ENCODE results near the gene C3orf22.
"Not testable (repeated sequence)": the region's sequence is repeated elsewhere in the genome, so short reads cannot be mapped to it uniquely, and the experiment has no call there.

The C3orf22 gene, protein sequence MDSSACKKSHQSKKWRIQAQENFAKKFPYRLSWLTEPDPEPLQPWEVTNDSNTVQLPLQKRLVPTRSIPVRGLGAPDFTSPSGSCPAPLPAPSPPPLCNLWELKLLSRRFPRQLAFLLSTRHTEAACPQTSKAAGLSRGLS

DNA sequence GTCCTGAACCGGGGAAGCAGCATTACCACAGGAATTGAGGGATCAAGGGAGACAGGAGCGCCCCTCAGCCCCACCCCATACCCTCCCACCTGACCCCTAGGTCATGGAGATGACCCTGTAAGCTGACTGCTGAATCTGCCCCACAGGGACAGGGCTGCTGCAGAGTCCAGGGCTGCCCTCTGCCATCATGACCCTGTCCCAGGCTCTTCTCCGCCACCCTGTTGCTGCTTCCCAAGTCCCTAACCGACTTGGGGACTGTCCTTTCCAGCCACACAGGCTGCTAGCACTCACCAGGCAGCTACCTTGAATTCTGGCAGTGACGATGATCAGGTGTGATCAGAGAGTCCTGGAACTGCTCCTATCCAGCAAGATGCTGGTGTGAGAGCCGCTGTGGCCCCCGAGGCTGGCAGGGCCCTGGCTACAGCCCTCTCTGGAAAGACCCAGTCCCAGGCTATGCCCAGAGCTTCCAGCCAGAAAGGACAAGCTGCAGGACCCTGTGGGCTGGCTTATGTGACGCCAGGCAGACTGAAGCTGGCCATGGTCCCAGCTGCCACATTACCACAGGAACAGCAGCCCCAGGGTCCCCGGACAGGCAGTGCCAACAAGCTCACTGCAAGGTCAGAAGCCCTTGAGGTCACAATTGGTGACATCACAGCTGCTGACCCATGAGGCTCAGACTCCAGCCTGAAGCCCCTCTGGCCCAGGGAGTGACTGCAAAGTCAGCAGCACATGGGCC lies at the start of gene C3orf22:
C3orf22 (minus strand) TSS at position 597 of the 736 bp plus-strand sequence. CDS start 5,542 bp downstream, outside the sequence.
- DNase-seq (ENCODE audit: low read depth), result no peak
- no peak within 1 kb of the TSS for H3K4me3 ChIP-seq (ENCODE audit: low read depth, low read length)

DNA sequence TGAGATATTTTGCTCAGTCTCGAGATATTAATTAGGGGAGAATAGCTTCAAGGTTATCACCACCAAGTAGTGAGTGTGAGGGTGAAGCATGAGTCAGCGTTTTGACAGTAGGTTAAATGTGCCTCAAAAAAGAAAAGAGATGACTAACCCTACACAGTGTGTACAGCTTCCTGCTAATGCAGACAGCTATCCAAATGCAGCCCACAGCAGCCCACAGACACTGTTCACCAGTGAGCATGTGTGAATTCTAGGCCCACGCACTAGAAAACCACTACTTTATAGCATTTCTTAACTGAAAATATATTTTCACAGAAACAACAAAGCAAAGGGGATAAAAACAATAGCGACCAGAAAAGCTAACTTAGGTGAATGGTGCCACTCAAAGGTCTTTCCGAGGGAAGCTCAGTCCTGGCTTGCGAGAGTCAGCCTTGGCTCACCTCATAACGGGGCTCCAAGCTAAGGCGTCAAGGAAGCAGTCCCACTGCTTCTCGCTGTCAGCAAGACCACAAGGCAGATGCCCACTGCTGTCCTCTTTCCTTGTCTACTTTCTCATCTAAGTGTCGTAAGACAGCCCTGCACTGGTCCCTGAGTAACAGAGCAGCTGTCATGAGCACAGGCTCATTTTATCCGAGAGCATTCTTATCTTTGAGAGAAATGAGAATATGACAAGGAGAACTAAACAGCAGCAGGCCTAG lies 48.6 kb upstream of the C3orf22 start:
- DNase-seq (ENCODE audit: low read depth), result peak; percentile 31
- no peak overlapping the region for H3K4me3 ChIP-seq (ENCODE audit: low read depth, low read length)

DNA sequence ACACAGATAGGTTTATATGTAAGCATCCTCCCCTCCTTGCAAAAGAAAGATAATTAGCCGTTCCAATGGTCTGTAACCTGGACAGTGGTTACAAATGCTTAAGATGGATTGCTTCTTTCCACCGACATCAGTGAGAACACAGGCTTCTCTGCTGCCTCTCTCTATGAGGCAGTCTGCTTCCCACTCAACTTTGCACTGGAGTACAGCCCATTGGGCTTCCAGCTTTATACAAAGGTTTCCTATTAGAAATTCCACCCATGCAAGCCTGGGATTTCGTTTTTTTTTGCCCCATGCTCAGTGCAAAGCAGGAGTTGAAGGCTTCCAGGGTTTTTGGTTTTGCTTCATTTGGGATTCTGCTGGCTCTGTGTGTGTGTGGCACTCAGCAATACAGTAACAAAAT lies 47.3 kb upstream of the C3orf22 start:
- DNase-seq (ENCODE audit: low read depth), result no peak
- H3K4me3 ChIP-seq (ENCODE audit: low read depth, low read length), result no peak overlapping the region

DNA sequence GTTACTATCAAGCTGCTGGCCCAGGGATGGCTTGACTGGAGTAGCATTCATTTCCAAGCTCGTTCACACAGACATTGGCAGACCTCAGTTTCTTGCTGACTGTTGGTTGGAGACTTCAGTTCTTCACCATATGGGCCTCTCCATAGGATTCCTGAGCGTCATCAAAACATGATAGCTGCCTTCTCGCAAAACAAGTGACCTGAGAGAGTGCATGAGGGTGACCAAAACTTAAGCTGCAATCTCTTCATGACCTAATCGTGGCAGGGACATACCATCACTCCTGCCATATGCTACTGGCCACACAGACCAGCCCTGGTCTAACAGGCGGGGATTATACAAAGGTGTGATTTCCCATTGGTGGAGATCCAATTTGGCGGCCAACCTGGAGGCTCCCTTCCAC lies 46.0 kb upstream of the C3orf22 start:
- no peak overlapping the region for H3K4me3 ChIP-seq (ENCODE audit: low read depth, low read length)
- DNase-seq (ENCODE audit: low read depth), result no peak

DNA sequence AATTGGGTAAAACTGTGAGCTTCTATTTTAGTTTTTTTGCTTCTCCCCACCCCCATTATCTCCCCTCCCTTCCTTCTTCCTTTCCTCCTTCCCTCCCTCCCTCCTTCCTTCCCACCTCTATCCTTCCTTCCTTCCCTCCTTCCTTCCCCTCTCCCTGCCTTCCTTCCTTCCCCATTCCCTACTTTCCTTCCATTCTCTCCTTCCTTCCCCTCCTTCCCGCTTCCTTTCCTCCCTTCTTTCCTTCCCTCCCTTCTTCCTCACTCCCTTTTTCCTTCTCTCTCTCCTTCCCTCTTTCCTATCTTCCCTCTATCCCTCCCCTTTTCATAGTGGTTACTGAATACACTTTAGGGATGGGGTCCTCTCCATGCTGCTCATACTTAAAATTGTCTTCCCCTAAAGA lies 40.4 kb upstream of the C3orf22 start:
- H3K4me3 ChIP-seq (ENCODE audit: low read depth, low read length), result no peak overlapping the region

DNA sequence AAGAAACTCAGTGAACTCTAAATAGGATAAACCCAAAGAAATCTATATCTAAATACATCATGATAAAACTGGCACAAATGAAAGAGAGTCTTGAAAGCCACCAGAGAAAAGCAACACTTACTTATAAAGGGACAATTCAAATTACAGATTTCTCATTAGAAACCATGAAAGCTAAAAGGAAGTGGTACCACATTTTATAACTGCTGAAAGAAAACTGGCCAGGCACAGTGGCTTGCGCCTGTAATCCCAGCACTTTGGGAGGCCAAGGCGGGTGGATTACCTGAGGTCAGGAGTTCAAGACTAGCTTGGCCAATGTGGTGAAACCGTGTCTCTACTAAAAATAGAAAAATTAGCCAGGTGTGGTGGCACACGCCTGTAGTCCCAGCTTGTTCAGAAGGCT lies 36.7 kb upstream of the C3orf22 start:
- not testable (repeated sequence) for DNase-seq (ENCODE audit: low read depth); H3K4me3 ChIP-seq (ENCODE audit: low read depth, low read length)

More for the DNA sequence above, 40.4 kb upstream of the C3orf22 start:
- DNase-seq (ENCODE audit: low read depth), result no peak

DNA sequence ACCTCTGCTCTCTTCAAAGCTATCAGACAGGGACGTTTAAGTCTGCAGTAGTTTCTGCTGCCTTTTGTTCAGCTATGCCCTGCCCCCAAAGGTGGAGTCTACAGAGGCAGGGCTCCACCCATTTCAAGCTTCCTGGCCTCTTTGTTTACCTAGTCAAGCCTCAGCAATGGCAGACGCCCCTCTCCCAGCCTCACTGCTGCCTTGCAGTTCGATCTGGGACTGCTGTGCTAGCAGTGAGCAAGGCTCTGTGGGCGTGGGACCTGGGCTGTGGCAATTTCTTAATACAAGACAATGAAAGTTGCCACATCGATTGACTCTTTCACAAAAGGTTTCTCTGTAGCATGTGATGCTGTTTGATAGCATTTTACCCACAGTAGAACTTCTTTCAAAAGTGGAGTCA lies 32.8 kb upstream of the C3orf22 start:
- not testable (repeated sequence) for H3K4me3 ChIP-seq (ENCODE audit: low read depth, low read length); DNase-seq (ENCODE audit: low read depth)

DNA sequence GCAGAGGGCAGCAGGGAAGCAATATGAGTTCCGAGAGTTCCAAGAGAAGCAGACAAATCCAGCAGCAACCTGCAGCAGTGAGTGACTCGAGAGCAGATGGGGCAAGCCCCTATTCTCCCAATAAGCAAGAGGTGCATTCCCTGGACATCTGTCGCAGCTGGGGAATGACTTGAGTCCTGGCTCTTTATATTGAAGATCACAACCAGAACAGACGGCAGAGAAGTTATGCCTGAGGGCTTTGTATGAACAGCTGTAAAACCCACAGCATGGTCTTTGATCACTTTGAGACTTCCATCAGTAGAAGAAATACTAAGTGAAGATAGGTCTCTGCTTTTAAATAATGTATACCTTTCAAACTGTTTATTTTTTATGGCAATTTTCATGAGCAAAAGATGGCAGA lies 23.6 kb upstream of the C3orf22 start:
- no peak overlapping the region for H3K4me3 ChIP-seq (ENCODE audit: low read depth, low read length)
- DNase-seq (ENCODE audit: low read depth), result no peak

DNA sequence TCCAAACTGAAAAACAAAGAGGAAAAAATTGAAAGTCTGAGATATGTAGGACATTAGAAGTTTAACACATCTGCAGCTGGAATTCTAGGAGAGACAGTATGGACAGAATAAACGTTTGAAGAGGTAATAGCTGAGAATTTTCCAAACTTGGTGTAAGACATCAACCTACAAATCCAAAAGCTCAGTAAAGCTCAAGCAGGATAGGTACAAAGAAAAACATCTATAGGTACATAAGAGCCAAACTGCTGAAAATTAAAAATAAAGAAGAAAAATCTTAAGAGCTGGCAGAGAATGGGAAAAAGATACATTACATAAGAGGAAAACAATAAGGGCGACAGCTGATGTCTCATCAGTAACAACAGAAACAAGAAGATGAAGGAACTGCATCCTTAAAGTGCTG lies 22.8 kb upstream of the C3orf22 start:
- H3K4me3 ChIP-seq (ENCODE audit: low read depth, low read length), result no peak overlapping the region
- DNase-seq (ENCODE audit: low read depth), result no peak

DNA sequence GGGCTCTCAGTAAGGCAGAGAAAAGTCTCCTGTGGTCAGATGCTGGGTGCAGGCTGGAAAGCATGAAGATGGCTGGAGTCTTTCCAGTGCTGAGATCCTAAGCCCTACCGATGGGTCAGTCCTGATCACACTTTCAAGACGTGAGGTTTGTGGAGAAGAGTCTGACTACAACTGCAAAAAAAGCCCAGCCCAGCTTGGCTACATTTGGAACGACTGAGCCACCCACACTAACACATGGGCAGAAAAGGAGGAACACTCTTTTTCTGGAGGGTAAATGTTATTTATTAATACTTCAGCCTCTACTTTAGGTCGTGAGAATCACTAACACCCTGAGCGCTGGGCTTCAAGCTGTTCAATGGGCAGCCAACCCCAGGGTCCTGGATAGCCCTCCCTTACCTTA lies 22.0 kb upstream of the C3orf22 start:
- H3K4me3 ChIP-seq (ENCODE audit: low read depth, low read length), result no peak overlapping the region
- DNase-seq (ENCODE audit: low read depth), result no peak

DNA sequence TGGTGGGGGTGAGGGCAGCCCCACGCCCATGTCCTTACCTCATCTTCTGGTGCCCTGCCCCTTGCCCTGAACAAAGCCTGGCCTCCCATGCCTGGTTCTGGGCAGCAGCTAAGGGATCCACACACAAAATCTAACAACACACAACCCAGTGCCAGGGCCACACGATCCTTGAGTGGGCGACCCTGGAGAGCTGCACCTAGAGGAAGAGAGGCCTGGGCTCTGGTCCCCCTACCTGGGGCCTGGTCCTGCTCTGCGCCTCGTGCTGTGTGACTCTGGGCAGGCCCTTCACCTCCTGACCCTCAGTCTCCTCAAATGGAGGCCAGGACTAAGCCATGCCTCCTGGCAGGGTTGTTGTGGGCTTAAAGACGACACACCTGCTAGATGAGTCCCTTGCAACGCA lies 20.0 kb upstream of the C3orf22 start:
- DNase-seq (ENCODE audit: low read depth), result no peak
- H3K4me3 ChIP-seq (ENCODE audit: low read depth, low read length), result no peak overlapping the region

DNA sequence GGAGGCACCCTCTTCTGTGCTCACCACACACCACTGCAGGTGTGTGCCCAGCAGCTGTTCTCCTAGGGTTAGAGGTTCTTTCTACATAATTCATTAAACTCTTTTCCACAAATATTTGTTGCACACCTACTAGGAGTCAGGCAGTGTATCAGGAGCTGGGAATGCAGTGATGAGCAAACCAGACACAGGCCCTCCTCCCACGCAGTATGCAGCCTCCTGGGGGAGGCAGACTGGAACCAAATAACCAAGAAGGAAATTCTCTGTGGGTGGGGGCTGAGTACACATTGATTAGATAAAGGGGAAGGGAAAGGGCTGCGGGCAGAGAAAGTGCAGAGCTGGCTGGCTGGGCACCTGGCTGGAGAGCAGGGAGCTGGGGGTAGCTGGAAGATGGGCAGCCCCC lies 18.5 kb upstream of the C3orf22 start:
- H3K4me3 ChIP-seq (ENCODE audit: low read depth, low read length), result no peak overlapping the region
- no peak for DNase-seq (ENCODE audit: low read depth)

DNA sequence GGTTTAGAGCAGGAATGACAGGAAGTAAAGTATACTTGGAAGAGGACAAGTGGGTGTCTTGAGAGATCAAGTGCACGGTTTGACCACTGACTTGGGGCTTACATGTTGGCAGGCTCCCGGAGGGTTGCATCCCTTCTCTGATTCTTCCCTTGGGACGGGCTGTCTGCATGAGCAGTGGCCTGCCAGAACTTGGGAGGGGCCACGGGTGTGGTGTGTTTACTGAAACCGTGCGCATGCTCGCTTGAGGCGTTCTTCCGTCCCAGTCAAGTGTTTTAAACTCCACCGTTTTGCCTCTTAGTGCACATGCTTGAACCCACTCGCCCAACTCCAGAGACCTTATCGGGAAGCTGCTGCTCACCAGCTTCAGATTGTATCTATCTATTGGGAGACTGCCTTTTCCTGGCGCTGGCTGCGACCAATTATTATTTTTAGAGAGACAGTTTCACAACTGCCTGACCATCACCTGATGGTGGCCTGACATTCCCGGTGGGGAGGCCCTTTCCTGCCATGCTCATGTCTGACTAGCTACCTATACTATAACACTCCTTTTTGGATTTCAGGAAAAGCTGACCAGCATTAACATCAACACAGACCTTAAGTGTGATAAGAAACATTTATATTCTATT lies 14.9 kb upstream of the C3orf22 start:
- H3K4me3 ChIP-seq (ENCODE audit: low read depth, low read length), result no peak overlapping the region
- no peak for DNase-seq (ENCODE audit: low read depth)

DNA sequence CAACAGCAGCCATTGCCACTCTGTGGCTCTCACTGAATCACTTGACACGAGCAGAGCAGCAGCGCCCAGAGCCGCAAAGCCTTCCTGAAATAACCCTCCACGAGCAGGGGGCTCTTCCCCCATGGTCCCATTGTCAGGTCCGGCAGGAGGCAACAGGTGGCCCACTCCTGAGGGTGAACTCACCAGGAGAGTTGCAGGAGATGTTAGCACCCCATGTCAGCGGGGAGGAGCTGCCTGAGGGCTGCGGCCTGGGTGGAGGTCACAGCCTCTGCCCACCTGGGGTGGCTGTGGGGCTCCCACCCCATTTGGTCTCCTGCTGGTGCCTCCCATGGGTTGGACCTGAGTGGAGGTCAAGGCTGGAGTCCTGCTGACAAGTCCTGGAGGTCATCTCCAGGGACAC lies 12.3 kb upstream of the C3orf22 start:
- DNase-seq (ENCODE audit: low read depth), result no peak
- H3K4me3 ChIP-seq (ENCODE audit: low read depth, low read length), result no peak overlapping the region

DNA sequence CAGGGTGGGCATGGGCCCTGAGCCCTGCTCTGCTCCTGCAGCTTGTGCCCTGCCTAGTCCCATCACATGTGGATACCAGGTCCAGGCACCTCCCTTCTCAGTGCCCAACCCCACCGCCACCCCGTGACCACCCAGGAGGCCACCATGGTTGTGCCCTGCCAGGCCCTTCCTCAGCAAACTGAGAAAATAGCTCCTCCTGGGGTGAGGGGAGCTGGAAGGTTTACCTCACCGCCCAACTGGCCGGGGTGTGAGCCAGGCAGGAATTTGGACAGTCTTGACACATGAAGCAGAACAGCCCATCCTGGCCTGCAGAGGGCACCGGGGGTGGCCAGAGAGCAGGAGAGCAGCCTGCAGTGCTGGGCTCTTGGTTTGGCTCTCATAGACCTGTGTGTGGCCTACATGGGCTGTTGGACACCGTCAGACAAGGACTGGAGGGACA lies 11.4 kb upstream of the C3orf22 start:
- no peak overlapping the region for H3K4me3 ChIP-seq (ENCODE audit: low read depth, low read length)
- DNase-seq (ENCODE audit: low read depth), result no peak

DNA sequence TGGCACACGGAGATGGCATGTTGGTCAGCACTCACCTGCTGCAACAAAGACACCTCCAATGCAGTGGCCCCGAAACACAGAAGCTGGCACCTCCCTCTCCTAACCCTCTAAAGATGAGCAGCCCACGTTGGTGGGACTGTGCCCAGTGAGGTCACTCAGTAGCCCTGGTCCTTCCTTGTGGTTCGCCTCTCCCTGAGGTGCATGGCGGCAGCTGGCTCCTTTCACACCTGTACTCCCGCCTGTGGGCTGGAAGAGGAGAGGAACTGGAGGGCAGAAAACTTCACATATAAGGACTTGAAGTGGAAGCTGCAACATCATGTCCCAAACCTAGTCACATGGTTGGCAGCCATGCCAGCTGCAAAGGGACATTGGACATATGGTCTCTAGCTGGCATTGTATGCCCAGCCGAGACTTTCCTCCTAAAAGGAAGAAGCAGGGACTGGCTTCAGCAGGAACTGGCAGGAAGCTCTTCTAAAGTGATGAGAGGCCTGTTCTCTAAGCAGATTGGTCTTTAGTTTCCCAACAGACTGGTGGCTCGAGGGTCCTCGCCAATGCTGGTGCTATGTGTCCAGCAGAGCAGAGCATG lies 10.8 kb upstream of the C3orf22 start:
- H3K4me3 ChIP-seq (ENCODE audit: low read depth, low read length), result no peak overlapping the region
- DNase-seq (ENCODE audit: low read depth), result no peak

DNA sequence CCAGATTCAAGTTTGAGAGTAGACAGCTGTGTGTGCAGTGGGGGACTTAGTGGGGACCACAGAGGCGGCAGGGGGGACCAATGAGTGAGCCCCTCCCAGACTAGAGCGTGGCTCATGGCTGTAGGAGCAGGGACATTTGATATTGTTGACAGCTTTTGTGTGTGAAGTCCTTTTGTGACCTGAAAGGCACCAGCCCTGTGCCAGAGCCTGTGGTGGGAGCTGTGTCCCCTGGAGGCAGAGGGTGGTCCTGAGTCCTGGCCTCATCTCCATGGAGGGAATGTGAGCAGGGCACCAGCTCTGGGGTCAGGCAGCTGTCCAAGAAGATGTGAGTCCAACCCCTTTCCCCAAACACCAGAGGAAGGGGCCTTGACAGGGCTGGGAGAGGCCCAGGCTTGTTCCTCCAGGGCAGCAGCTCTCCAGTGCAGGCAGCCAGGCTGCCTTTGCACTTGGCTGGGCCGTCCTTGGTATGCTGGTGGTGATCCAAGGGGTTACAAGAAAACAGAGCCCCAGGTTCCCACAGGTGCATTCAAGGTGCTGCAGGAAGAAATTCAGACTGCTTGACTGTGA lies 10.1 kb upstream of the C3orf22 start:
- DNase-seq (ENCODE audit: low read depth), result no peak
- H3K4me3 ChIP-seq (ENCODE audit: low read depth, low read length), result no peak overlapping the region

DNA sequence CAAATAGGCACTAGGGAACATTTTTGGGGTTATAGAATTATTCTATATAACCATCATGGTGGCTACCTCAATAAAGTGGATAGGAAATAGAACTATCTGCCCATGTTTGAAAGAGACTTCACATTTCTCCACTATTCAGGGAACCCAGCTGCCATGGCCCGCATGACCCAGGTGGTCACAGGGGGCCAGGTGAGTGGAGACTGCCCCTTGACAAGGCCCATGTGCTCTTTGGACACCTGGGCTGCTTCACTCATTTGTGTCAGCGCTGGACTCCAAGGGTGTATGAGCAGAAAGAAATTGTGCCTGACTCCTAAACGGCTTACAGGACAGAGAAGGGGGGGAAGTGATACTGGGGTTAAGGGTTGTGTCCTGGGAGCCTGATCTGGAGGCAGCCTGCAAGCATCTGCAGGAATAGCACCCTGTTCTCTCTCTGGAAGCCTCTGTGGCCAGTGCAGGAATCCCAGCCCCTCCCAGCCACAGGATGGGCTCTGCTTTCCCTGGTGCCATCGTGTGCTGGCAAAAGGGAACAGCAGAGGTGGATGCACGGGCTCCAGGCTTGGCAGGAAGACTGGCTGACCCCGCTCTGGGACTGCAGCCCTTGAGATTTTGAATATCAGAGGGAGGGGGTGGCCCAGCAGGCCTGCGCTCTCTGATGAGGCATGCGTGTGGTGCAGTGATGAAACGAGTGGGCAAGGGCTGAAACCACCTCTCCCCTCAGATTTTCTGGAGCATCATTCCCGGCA lies 9.1 kb upstream of the C3orf22 start:
- no peak overlapping the region for H3K4me3 ChIP-seq (ENCODE audit: low read depth, low read length)
- DNase-seq (ENCODE audit: low read depth), result no peak

DNA sequence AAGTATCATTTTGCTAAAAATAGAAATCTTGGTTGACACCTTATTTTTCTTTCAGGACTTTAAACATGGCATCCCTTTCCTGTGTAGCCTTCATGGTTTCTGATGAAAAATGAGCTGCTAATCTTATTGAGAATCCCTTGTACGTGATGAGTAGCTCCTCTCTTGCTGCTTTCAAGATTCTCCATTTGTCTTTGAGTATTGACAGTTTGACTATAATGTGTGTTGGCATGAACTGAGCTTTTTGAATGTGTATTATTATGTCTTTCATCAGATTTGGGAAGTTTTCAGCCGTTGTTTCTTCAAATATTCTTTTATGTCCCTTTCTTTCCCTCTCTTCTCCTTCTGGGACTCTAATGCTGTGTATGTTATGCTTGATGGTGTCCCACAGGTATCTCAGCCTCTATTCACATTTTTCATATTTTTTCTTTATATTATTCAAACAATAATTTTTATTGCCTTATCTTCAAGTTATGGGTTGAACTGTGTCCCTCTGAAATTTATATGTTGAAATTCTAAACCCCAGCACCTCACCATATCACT lies 4.1 kb upstream of the C3orf22 start:
- H3K4me3 ChIP-seq (ENCODE audit: low read depth, low read length), result no peak overlapping the region
- DNase-seq (ENCODE audit: low read depth), result no peak
